GM12878 (cell line): ENCODE measurements around the gene NPIPA3. TPM values are rescaled to one million over a fixed set of nuclear protein-coding genes. Genes with fewer than 3 reads are reported as not detected.

Experiments used
- ATAC-seq: fragments of 200-7000 bp; cut with Tn5 transposase; 3 replicates; pipeline ENCODE4 v1.9.1; 2020; ENCODE audit warnings: mild to moderate bottlenecking, moderate library complexity
- BruUV-seq: library from RNA; stranded (reverse); fragments of 400-500 nt; replicated peaks from 2 replicates; lab custom pipeline; 2021; lab: Mats Ljungman, UMichigan
- CTCF ChIA-PET: fragments of 300-600 bp; sonication (Branson Sonifier 250); formaldehyde crosslinking; extraction: SDS; loops from one replicate; lab custom pipeline; 2021; ENCODE audit warnings: inconsistent platforms; lab: Yijun Ruan, JAX
- POLR2A ChIA-PET: fragments of 350-600 bp; formaldehyde crosslinking; extraction: SDS; loops from one replicate; lab custom pipeline; 2021; ENCODE audit warnings: inconsistent platforms; lab: Charles Lee
- RAD21 ChIA-PET: fragments of 300-600 bp; sonication (Branson Sonifier 250); formaldehyde crosslinking; loops from one replicate; lab custom pipeline; 2023; ENCODE audit warnings: antibody characterized with exemption; ENCODE audit not compliant: unreplicated experiment; lab: Charles Lee
- SMC1A ChIA-PET: fragments of 300-600 bp; sonication (Branson Sonifier 250); formaldehyde crosslinking; loops from one replicate; lab custom pipeline; 2023; ENCODE audit not compliant: unreplicated experiment, uncharacterized antibody; lab: Charles Lee
- DNase-seq: peaks from one replicate; pipeline ENCODE4 v3.0.0-alpha.2; 2011; ENCODE audit warnings: low read depth, low spot score
- FAIRE-seq: peaks from 3 replicates; lab custom pipeline; 2011; peaks lifted over from hg19 to GRCh38; lab: Jason Lieb, UNC
- H2AFZ ChIP-seq: 2 replicates; pipeline ENCODE4 v1.6.0; 2011; ENCODE audit warnings: low read depth, low read length, control low read depth; ENCODE audit not compliant: control insufficient read depth
- H3K27ac ChIP-seq: 2 replicates; pipeline ENCODE4 v1.5.1; 2011; ENCODE audit warnings: control low read depth; ENCODE audit not compliant: control insufficient read depth, insufficient read depth
- H3K27me3 ChIP-seq, 2 experiments: replicated peaks in 1 of 2; 2 replicates each; pipeline versions ENCODE4 v1.6.0 to v1.6.1; 2011; ENCODE audit warnings: low read length in 1 of 2; ENCODE audit not compliant: control insufficient read depth in 2 of 2, insufficient read depth in 2 of 2
- H3K36me3 ChIP-seq, 2 experiments: 2 replicates each; pipeline ENCODE4 v1.5.1; 2011; ENCODE audit warnings: low read length in 1 of 2; ENCODE audit not compliant: control insufficient read depth in 2 of 2, insufficient read depth in 2 of 2
- H3K4me1 ChIP-seq: 2 replicates; pipeline ENCODE4 v1.6.1; 2011; ENCODE audit warnings: mild to moderate bottlenecking, low read length, moderate library complexity, mixed read lengths; ENCODE audit not compliant: control insufficient read depth, insufficient read depth
- H3K4me2 ChIP-seq: 2 replicates; pipeline ENCODE4 v1.6.0; 2011; ENCODE audit warnings: control low read depth; ENCODE audit not compliant: control insufficient read depth, insufficient read depth
- H3K4me3 ChIP-seq: fragments of 200-600 bp; sonication (generic); 2 replicates; pipeline ENCODE4 v1.5.1; 2016
- H3K79me2 ChIP-seq: 2 replicates; pipeline ENCODE4 v1.6.0; 2011; ENCODE audit warnings: low read length; ENCODE audit not compliant: control insufficient read depth, insufficient read depth
- H3K9ac ChIP-seq: 2 replicates; pipeline ENCODE4 v1.8.0; 2011; ENCODE audit warnings: low read length, control low read depth, mixed read lengths; ENCODE audit not compliant: control insufficient read depth, insufficient read depth
- H3K9me3 ChIP-seq: replicated peaks from 3 replicates; pipeline ENCODE4 v1.5.1; 2011; ENCODE audit warnings: mild to moderate bottlenecking, low read length; ENCODE audit not compliant: control insufficient read depth, insufficient read depth
- H4K20me1 ChIP-seq: 2 replicates; pipeline ENCODE4 v1.6.0; 2011; ENCODE audit not compliant: control insufficient read depth, insufficient read depth
- ATF3 ChIP-seq: IDR thresholded peaks from 2 replicates; pipeline ENCODE4 v1.6.1; 2011; ENCODE audit warnings: low read depth, mild to moderate bottlenecking, low read length, moderate library complexity, borderline replicate concordance; ENCODE audit errors: extremely low read depth
- BCL3 ChIP-seq: IDR thresholded peaks from 2 replicates; pipeline ENCODE4 v1.6.1; 2011; ENCODE audit warnings: borderline replicate concordance, low read depth, mild to moderate bottlenecking, moderate library complexity, low read length; ENCODE audit not compliant: insufficient read depth, poor library complexity, severe bottlenecking
- BMI1 ChIP-seq: fragments of 450-650 bp; IDR thresholded peaks from 2 replicates; pipeline ENCODE4 v1.6.1; 2016; ENCODE audit warnings: mild to moderate bottlenecking, moderate library complexity, borderline replicate concordance
- CBFB ChIP-seq: IDR thresholded peaks from 2 replicates; pipeline ENCODE4 v1.6.1; 2016; ENCODE audit warnings: antibody characterized with exemption, low read depth
- MTA3 ChIP-seq: IDR thresholded peaks from 2 replicates; pipeline ENCODE4 v1.6.1; 2012; ENCODE audit warnings: low read length, inconsistent platforms, borderline replicate concordance
- PRDM15 ChIP-seq: fragments of 450-650 bp; formaldehyde crosslinking; IDR thresholded peaks from 2 replicates; pipeline ENCODE4 v1.4.0; 2020; ENCODE audit warnings: mild to moderate bottlenecking, moderate library complexity
- RB1 ChIP-seq: fragments of 450-650 bp; formaldehyde crosslinking; IDR thresholded peaks from 2 replicates; pipeline ENCODE4 v1.6.1; 2017; ENCODE audit warnings: mild to moderate bottlenecking, borderline replicate concordance
- RFX5 ChIP-seq: IDR thresholded peaks from 2 replicates; pipeline ENCODE4 v1.6.1; 2011; ENCODE audit warnings: low read depth, low read length, improper control_type of control experiment
- SUPT20H ChIP-seq: IDR thresholded peaks from 2 replicates; pipeline ENCODE4 v1.6.1; 2011; ENCODE audit warnings: low read depth, mild to moderate bottlenecking, low read length, moderate library complexity, borderline replicate concordance; ENCODE audit not compliant: control insufficient read depth
- ZBTB40 ChIP-seq: fragments of 450-650 bp; IDR thresholded peaks from 2 replicates; pipeline ENCODE4 v1.6.1; 2016; ENCODE audit warnings: mild to moderate bottlenecking, moderate library complexity, borderline replicate concordance
- ZNF384 ChIP-seq: IDR thresholded peaks from 2 replicates; pipeline ENCODE4 v1.6.1; 2012; ENCODE audit warnings: low read depth, mild to moderate bottlenecking, low read length, improper control_type of control experiment, borderline replicate concordance
- WGBS: methylation state at CpG from one replicate; pipeline ENCODE4 v1.1.6; 2016; ENCODE audit warnings: low lambda C conversion rate; ENCODE audit not compliant: insufficient replicate concordance, insufficient coverage; ENCODE audit errors: missing lambda C conversion rate; 5-methylcytosine and 5-hydroxymethylcytosine counted together
- in situ Hi-C: fragments of 300-500 bp; cut with MboI; formaldehyde crosslinking; loops from 9 replicates; pipeline ENCODE4 v1.14.3; 2018; ENCODE audit warnings: mixed read lengths
- intact Hi-C: fragments of 100-400 bp; cut with micrococcal nuclease; formaldehyde crosslinking; loops from one replicate; pipeline ENCODE4 v1.14.2; 2022; ENCODE audit not compliant: unreplicated experiment
- polyA plus RNA-seq, 11 experiments: library from polyadenylated mRNA; depleted of rRNA in 4 of 11; unstranded in 6 of 11; stranded (reverse) in 5 of 11; fragments of >200 nt; fragmentation: Nextera tagmentation in 4 of 11; fragmentation: Illumina TruSeq in 1 of 11; extraction: Ambion mirVana in 4 of 11; extraction: Trizol in 1 of 11; gene quantifications; 1 replicate in 1 of 11; 2 replicates in 10 of 11; pipeline versions ENCODE4 v1.2.1 to v1.2.3, GENCODE V29; 2011 to 2016; ENCODE audit warnings: inconsistent platforms in 2 of 11, missing spikeins in 2 of 11, low read depth in 1 of 11
- total RNA-seq, 4 experiments: library from RNA; depleted of rRNA in 3 of 4; stranded (reverse); fragments of >200 nt in 3 of 4; fragmentation: Illumina TruSeq in 1 of 4; extraction: Trizol in 1 of 4; gene quantifications; 2 replicates each; pipeline versions ENCODE4 v1.2.1 to v1.2.3, GENCODE V29; 2013 to 2021

The NPIPA3 gene
- total and polyA plus RNA-seq, 10 of the 15 experiments (the other 5 are each of a cell fraction or from before 2014, with no cell fraction given), result 0.37 to 1.4 (median 0.85) TPM; not detected in 1

- TF ChIP-seq PRDM15 (CRISPR knock-in tag) (no peak), CBFB (no peak), ATF3 (peak; percentile 49; the same call in 1 of the 2 replicates), RB1 (no peak), RFX5 (no peak)
These were observed 30.7 kb upstream of the NPIPA3 start (continued) for GRCh38 chr16:14672403-14672971.

- FAIRE-seq (no peak), ATAC-seq (no peak), DNase-seq (no peak)
- Histone ChIP-seq H3K4me2 (no peak overlapping the region), H3K4me1 (peaks cover 8% of the 10 kb centered on the region), H3K27ac (no peak overlapping the region), H3K9ac (no peak overlapping the region), H4K20me1 (no peaks in the 10 kb centered on the region), H3K9me3 (no peaks in the 10 kb centered on the region), H3K36me3 (no peaks in the 10 kb centered on the region), H3K27me3 (no peaks in the 10 kb centered on the region), H2AFZ (no peak overlapping the region), H3K4me3 (no peak overlapping the region), H3K79me2 (no peaks in the 10 kb centered on the region)
- SMC1A ChIA-PET, result no interaction called here
- no TSS peak for BruUV-seq
- RAD21 ChIA-PET, result no interaction called here
- POLR2A ChIA-PET, result no interaction called here
- intact Hi-C loops, result no loop called here
- CTCF ChIA-PET, result interaction anchor here (1.0 kb wide), 1 partner anchor 9 kb away, joined by 3 read pairs; no protein-coding TSS in a partner anchor
- WGBS, result 100% methylated on average over 3 of the region's 3 CpGs
- in situ Hi-C loops, result no loop called here
- no peak for TF ChIP-seq SUPT20H
- TF ChIP-seq ZNF384, result no peak
- TF ChIP-seq BCL3, result no peak
- TF ChIP-seq MTA3, result no peak
- TF ChIP-seq BMI1, result no peak
- TF ChIP-seq ZBTB40, result no peak
These were observed 26.6 kb upstream of the NPIPA3 start for GRCh38 chr16:14676633-14677032.
